Gastrocnemius medialis (tissue), 4 donors: Measurements from ENCODE around the gene HLA-E. TPM values are rescaled to one million over a fixed set of nuclear protein-coding genes. Genes with fewer than 3 reads are reported as not detected.
"Not testable (repeated sequence)": the region's sequence is repeated elsewhere in the genome, so short reads cannot be mapped to it uniquely, and the experiment has no call there.

Experiments used
- ATAC-seq, 2 donors: fragments of 150-250 bp; one replicate each; pipeline ENCODE4 v1.9.1; 2016
- DNase-seq, 2 donors: peaks; one replicate each; pipeline ENCODE4 v3.0.0-alpha.2; 2019
- H3K27ac ChIP-seq, 4 donors: fragments of 200-600 bp; sonication (generic); 1 replicate in 1 of 4; 2 replicates in 3 of 4; pipeline ENCODE4 v1.5.1; 2016 to 2018; ENCODE audit warnings: mild to moderate bottlenecking in 2 of 4, moderate library complexity in 1 of 4
- H3K27me3 ChIP-seq, 3 donors: fragments of 200-600 bp; sonication (generic) in 2 of 3; 1 replicate in 1 of 3; 2 replicates in 2 of 3; pipeline versions ENCODE4 v1.5.1 to v1.6.0; 2016 to 2019; ENCODE audit warnings: mild to moderate bottlenecking in 1 of 3, moderate library complexity in 1 of 3
- H3K36me3 ChIP-seq, 2 donors: fragments of 200-600 bp; sonication (generic) in 1 of 2; one replicate each; pipeline ENCODE4 v1.5.1; 2017 to 2018
- H3K4me1 ChIP-seq, 2 donors: fragments of 200-600 bp; sonication (generic) in 1 of 2; one replicate each; pipeline ENCODE4 v1.5.1; 2016 to 2017; ENCODE audit warnings: mild to moderate bottlenecking in 2 of 2
- H3K4me3 ChIP-seq, 4 donors: fragments of 200-600 bp; sonication (generic) in 3 of 4; 1 replicate in 1 of 4; 2 replicates in 3 of 4; pipeline ENCODE4 v1.5.1; 2016 to 2019; ENCODE audit warnings: mild to moderate bottlenecking in 2 of 4
- H3K9me3 ChIP-seq, 3 donors: fragments of 200-600 bp; sonication (generic) in 2 of 3; 1 replicate in 1 of 3; 2 replicates in 2 of 3; pipeline ENCODE4 v1.5.1; 2016 to 2019
- POLR2A ChIP-seq, 2 donors: fragments of 450-650 bp; IDR thresholded peaks; one replicate each; pipeline ENCODE4 v1.6.1; 2017; ENCODE audit warnings: antibody characterized with exemption in 2 of 2, mild to moderate bottlenecking in 2 of 2, moderate library complexity in 2 of 2
- in situ Hi-C, 4 donors: fragments of 200-750 bp; cut with MboI; loops; one replicate each; pipeline versions ENCODE4 v1.15.0 to v1.8.0; 2017; ENCODE audit warnings: low sequenced_read_pairs in 4 of 4
- intact Hi-C: fragments of 100-400 bp; cut with DNase I; formaldehyde crosslinking; loops from one replicate; pipeline ENCODE4 v1.15.1; 2023; ENCODE audit warnings: low total_unique reads
- total RNA-seq, 4 donors: library from RNA; depleted of rRNA; stranded (reverse); fragments of >200 nt; gene quantifications; one replicate each; pipeline versions ENCODE4 v1.1.0 to v1.2.3, GENCODE V29; 2016
- TF ChIP-seq, protein P1 (sequence below), 5 experiments: fragments of 450-650 bp in 3 of 5; fragments of 200-600 bp in 2 of 5; sonication (generic) in 2 of 5; IDR thresholded peaks in 4 of 5; conservative IDR thresholded peaks in 1 of 5; 1 replicate in 4 of 5; 2 replicates in 1 of 5; pipeline ENCODE4 v1.5.1; 2016 to 2019; ENCODE audit warnings: antibody characterized with exemption in 5 of 5, mild to moderate bottlenecking in 3 of 5, moderate library complexity in 3 of 5

The HLA-E gene
- total RNA-seq, 4 donors from 2014 or later = 135 to 248 (median 157) TPM

GRCh38 chr6:30513451-30513850 lies 24.1 kb downstream of the HLA-E start:
- intact Hi-C loops (no loop called here), in situ Hi-C loops (no loop called here)
- no peak overlapping the region for H3K4me3 ChIP-seq
- H3K36me3 ChIP-seq = no peaks in the 10 kb centered on the region
- H3K9me3 ChIP-seq = no peaks in the 10 kb centered on the region
- peaks cover 0 to 4% of the 10 kb centered on the region in 2 donors for H3K4me1 ChIP-seq
- ATAC-seq (no peak), DNase-seq (no peak)
- TF ChIP-seq POLR2A (IDR thresholded peaks at IDR 0.05) = no peak
- TF ChIP-seq, protein P1, sequence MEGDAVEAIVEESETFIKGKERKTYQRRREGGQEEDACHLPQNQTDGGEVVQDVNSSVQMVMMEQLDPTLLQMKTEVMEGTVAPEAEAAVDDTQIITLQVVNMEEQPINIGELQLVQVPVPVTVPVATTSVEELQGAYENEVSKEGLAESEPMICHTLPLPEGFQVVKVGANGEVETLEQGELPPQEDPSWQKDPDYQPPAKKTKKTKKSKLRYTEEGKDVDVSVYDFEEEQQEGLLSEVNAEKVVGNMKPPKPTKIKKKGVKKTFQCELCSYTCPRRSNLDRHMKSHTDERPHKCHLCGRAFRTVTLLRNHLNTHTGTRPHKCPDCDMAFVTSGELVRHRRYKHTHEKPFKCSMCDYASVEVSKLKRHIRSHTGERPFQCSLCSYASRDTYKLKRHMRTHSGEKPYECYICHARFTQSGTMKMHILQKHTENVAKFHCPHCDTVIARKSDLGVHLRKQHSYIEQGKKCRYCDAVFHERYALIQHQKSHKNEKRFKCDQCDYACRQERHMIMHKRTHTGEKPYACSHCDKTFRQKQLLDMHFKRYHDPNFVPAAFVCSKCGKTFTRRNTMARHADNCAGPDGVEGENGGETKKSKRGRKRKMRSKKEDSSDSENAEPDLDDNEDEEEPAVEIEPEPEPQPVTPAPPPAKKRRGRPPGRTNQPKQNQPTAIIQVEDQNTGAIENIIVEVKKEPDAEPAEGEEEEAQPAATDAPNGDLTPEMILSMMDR (IDR thresholded peaks at IDR 0.05 in 4 of 5, conservative IDR thresholded peaks at IDR 0.05 in 1 of 5) = no peak
- no peak overlapping the region for H3K27ac ChIP-seq
- no peaks in the 10 kb centered on the region for H3K27me3 ChIP-seq

DNA sequence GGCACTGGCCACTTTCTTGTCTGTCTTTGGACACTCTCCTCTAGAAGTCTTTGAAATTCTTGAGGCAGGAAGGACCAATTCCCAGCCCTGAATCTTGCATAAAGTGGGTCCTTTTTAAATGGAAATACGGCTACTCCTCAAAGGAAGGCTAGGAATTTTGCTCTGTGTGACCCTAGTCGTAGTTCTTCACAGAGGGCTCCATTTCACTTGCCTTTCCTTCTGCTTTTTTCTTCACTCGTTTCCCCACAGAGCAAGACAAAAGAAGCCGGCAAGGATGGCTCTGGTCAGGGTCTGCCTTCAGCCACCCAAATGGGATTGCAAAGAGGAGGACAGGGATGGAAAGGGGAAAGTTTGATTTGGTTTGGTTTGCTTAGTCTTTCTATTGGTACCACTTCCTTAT lies 25.8 kb downstream of the HLA-E start:
- no peaks in the 10 kb centered on the region for H3K27me3 ChIP-seq
- H3K27ac ChIP-seq = peak overlapping the region; percentile 81 to 87 (median 83)
- TF ChIP-seq POLR2A (IDR thresholded peaks at IDR 0.05) = no peak
- TF ChIP-seq, protein P1 (IDR thresholded peaks at IDR 0.05 in 4 of 5, conservative IDR thresholded peaks at IDR 0.05 in 1 of 5) = no peak
- H3K4me3 ChIP-seq = no peak overlapping the region
- H3K36me3 ChIP-seq = no peaks in the 10 kb centered on the region
- intact Hi-C loops (no loop called here), in situ Hi-C loops (no loop called here)
- DNase-seq = no peak
- no peaks in the 10 kb centered on the region for H3K9me3 ChIP-seq
- peaks cover 0 to 4% of the 10 kb centered on the region in 2 donors for H3K4me1 ChIP-seq
- ATAC-seq = no peak

DNA sequence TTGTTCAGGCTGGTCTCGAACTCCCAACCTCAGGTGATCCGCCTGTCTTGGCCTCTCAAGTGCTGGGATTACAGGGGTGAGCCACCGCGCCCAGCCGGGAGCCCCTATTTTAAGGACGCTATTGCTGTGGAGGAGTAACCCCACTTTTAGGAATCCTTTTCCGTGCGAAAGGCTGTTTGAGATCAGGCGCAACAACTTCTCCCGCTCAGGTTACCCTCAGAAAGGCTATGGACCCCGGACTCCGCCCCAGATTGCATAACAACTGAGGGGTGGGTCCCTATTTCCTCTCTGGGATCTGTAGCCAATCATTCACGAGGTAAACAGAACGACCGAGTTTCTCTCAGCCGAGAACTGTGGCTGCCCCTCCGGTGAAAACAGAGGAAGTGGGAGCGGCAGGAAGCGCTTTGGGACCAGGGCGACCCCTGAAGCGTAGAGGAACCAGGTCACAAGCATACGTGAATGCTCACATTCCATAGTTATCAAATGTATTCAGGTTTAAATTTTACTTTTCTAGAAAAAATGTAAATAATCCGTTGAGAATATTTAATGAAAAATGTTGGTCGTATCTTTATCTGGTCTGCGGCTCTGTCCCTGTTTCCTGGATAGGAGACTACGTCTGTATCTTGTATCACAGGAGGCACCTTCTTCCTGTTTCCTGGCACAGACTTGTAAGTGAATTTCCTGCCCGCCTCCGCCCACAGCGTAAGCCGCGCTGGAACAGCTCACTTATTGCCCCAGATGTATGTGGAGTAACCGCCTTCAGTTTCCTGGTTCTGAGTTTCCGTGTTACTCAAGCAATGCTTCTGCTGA lies 26.8 kb downstream of the HLA-E start:
- DNase-seq = peak; percentile 79 to 85
- Histone ChIP-seq H3K36me3 (no peaks in the 10 kb centered on the region), H3K9me3 (no peaks in the 10 kb centered on the region), H3K27me3 (no peaks in the 10 kb centered on the region), H3K4me1 (peaks cover 0 to 4% of the 10 kb centered on the region in 2 donors), H3K4me3 (peak overlapping the region; percentile 45 to 56 (median 51)), H3K27ac (peak overlapping the region; percentile 81 to 87 (median 83))
- intact Hi-C loops (no loop called here), in situ Hi-C loops (no loop called here)
- peak; percentile 51 to 72 for TF ChIP-seq POLR2A (IDR thresholded peaks at IDR 0.05)
- TF ChIP-seq, protein P1 (IDR thresholded peaks at IDR 0.05 in 4 of 5, conservative IDR thresholded peaks at IDR 0.05 in 1 of 5) = no peak
- ATAC-seq = peak; percentile 94 to 95

- Histone ChIP-seq H3K4me3 (peak overlapping the region; percentile 45 to 56 (median 51)), H3K27ac (peak overlapping the region; percentile 81 to 87 (median 83))
- H3K4me1 ChIP-seq, ATAC-seq, H3K36me3 ChIP-seq, H3K9me3 ChIP-seq, in situ Hi-C loops, H3K27me3 ChIP-seq, intact Hi-C loops, DNase-seq: not testable (repeated sequence)
Measured at GRCh38 chr6:30516754-30517076, 27.4 kb downstream of the HLA-E start.

DNA sequence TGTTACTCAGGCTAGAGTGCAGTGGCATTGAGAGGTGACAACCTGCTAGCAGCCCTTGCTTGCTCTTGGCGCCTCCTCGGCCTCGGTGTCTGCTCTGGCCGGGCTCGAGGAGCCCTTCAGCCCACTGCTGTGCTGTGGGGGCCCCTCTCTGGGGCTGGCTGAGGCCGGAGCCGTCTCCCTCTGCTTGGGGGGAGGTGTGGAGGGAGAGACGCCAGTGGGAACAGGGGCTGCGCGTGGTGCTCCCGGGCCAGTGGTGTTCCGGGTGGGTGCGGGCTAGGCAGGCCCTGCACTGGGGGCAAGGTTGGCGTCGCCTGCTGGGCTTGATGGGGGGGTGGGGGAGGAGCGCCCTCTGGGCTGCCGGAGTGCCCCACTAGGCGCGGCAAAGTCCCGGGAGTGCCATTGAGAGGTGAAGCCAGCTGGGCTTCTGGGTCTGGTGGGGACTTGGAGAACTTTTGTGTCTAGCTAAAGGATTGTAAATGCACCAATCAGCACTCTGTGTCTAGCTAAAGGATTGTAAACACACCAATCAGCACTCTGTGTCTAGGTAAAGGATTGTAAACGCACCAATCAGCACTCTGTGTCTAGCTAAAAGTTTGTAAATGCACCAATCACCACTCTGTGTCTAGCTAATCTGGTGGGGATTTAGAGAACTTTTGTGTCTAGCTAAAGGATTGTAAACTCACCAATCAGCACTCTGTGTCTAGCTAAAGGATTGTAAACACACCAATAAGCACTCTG lies 28.6 kb downstream of the HLA-E start:
- H3K4me1 ChIP-seq, DNase-seq, H3K36me3 ChIP-seq, H3K4me3 ChIP-seq, ATAC-seq, H3K9me3 ChIP-seq, intact Hi-C loops, in situ Hi-C loops, H3K27me3 ChIP-seq: not testable (repeated sequence)
- H3K27ac ChIP-seq = peak overlapping the region in 3 of 4 donors; percentile 41 to 87 (median 83)

DNA sequence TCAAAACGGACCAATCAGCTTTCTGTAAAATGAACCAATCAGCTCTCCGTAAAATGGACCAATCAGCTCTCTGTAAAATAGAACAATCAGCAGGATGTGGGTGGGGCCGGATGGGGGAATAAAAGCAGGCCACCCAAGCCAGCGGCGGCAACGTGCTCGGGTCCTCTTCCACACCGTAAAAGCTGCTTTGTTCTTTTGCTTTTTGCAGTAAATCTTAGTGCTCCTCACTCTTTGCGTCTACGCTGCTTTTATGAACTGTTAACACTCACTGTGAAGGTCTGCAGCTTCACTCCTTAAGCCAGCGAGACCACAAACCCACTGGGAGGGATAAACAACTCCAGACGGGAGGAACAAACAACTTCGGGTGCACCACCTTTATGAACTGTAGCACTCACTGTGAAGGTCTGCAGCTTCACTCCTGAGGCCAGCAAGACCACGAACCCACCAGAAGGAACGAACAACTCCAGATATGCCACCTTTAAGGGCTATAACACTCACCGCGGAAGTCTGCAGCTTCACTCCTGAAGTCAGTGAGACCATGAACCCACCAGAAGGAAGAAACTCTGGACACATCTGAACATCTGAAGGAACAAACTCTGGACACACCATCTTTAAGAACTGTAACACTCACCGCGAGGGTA lies 29.3 kb downstream of the HLA-E start:
- H3K4me3 ChIP-seq, H3K9me3 ChIP-seq, H3K27ac ChIP-seq, ATAC-seq, DNase-seq, H3K4me1 ChIP-seq, H3K36me3 ChIP-seq, intact Hi-C loops, H3K27me3 ChIP-seq, in situ Hi-C loops: not testable (repeated sequence)
